Smooth muscle cell (in vitro differentiated cells): ENCODE results near the gene RPL18. TPM values are rescaled to one million over a fixed set of nuclear protein-coding genes. Genes with fewer than 3 reads are reported as not detected.

Experiments used
- DNase-seq: peaks from one replicate; lab custom pipeline; 2025; ENCODE audit not compliant: unreplicated experiment; lab: John Stamatoyannopoulos, UW
- H2AFZ ChIP-seq: fragments of 200-600 bp; sonication (generic); 2 replicates; pipeline ENCODE4 v1.6.0; 2016; ENCODE audit warnings: antibody characterized with exemption, low read depth, mild to moderate bottlenecking
- H3F3A ChIP-seq: fragments of 200-600 bp; sonication (generic); 2 replicates; pipeline ENCODE4 v1.6.0; 2017; ENCODE audit warnings: antibody characterized with exemption, low read depth
- H3K27ac ChIP-seq: fragments of 200-600 bp; sonication (generic); 2 replicates; pipeline ENCODE4 v1.5.1; 2016; ENCODE audit warnings: low read depth, mild to moderate bottlenecking
- H3K27me3 ChIP-seq: fragments of 200-600 bp; sonication (generic); 2 replicates; pipeline ENCODE4 v1.6.1; 2016; ENCODE audit warnings: low read depth, mild to moderate bottlenecking
- H3K36me3 ChIP-seq: fragments of 200-600 bp; sonication (generic); 2 replicates; pipeline ENCODE4 v1.5.1; 2016; ENCODE audit warnings: low read depth
- H3K4me1 ChIP-seq: fragments of 200-600 bp; sonication (generic); 2 replicates; pipeline ENCODE4 v1.5.1; 2016; ENCODE audit warnings: low read depth
- H3K4me2 ChIP-seq: fragments of 200-600 bp; sonication (generic); 2 replicates; pipeline ENCODE4 v1.6.0; 2016; ENCODE audit warnings: mild to moderate bottlenecking
- H3K4me3 ChIP-seq: fragments of 200-600 bp; sonication (generic); 2 replicates; pipeline ENCODE4 v1.5.1; 2016; ENCODE audit warnings: mild to moderate bottlenecking
- H3K79me2 ChIP-seq: fragments of 200-600 bp; sonication (generic); 2 replicates; pipeline ENCODE4 v1.6.0; 2016; ENCODE audit warnings: low read depth, mild to moderate bottlenecking
- H3K9ac ChIP-seq: fragments of 200-600 bp; sonication (generic); 2 replicates; pipeline ENCODE4 v1.6.0; 2016; ENCODE audit warnings: low read depth
- H3K9me3 ChIP-seq: fragments of 200-600 bp; sonication (generic); replicated peaks from 2 replicates; pipeline ENCODE4 v1.5.1; 2016; ENCODE audit warnings: low read depth
- H4K20me1 ChIP-seq: fragments of 200-600 bp; sonication (generic); 2 replicates; pipeline ENCODE4 v1.6.0; 2016; ENCODE audit warnings: low read depth
- WGBS: methylation state at CpG from one replicate; pipeline ENCODE4 v1.1.7; 2016; ENCODE audit warnings: low lambda C conversion rate; 5-methylcytosine and 5-hydroxymethylcytosine counted together
- polyA plus RNA-seq: library from polyadenylated mRNA; unstranded; fragments of >200 nt; fragmentation: Nextera tagmentation; extraction: Ambion mirVana; gene quantifications from 2 replicates; pipeline ENCODE4 v1.2.1, GENCODE V29; 2016
- total RNA-seq: library from RNA; depleted of rRNA; stranded (reverse); fragments of >200 nt; gene quantifications from 2 replicates; pipeline ENCODE4 v1.2.3, GENCODE V29; 2014
- TF ChIP-seq, protein P1 (sequence below): fragments of 200-600 bp; sonication (generic); IDR thresholded peaks from 2 replicates; pipeline ENCODE4 v1.5.1; 2017; ENCODE audit warnings: borderline replicate concordance, mild to moderate bottlenecking, antibody characterized with exemption; ENCODE audit not compliant: insufficient read depth, poor library complexity, severe bottlenecking

Gene RPL18
- total and polyA plus RNA-seq, 2 experiments from 2014 or later = 666 to 1,519 TPM

DNA sequence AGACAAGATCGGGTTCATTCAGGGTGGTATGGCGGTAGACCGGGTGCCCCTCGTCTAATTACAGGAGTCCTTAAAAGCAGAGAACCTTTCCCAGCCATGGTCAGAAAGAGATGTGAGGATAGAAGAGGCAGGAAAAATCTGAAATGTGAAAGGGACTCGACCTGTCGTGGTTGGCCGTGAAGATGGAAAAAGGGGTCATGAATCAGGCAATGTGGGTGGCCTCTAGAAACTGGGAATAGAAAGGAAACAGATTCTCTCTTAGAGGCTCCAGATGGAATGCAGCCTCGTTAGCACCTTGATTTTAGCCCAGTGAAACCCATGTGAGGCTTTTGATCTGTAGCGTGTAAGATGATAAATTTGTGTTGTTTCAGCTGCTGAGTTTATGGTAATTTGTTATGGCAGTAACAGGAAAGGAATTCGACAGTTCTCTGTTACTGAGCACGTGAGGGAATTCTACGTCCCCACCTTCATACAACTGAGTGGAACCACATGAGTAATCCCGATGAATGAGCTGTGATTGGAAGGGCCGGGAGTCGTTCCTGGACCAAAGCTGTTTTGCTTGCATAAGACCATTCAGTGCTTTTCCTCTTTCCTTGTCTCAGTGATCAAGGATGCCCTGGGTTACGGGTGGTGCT lies 38.0 kb upstream of the RPL18 start:
- H4K20me1 ChIP-seq = no peaks in the 10 kb centered on the region
- H3F3A ChIP-seq = no peaks in the 10 kb centered on the region
- H3K4me1 ChIP-seq = no peaks in the 10 kb centered on the region
- no peaks in the 10 kb centered on the region for H3K36me3 ChIP-seq
- H3K27me3 ChIP-seq = no peaks in the 10 kb centered on the region
- no peak for DNase-seq
- no peak overlapping the region for H3K4me2 ChIP-seq
- WGBS = 41% methylated on average over 16 of the region's 16 CpGs
- no peak overlapping the region for H3K9ac ChIP-seq
- H2AFZ ChIP-seq = no peak overlapping the region
- no peak overlapping the region for H3K27ac ChIP-seq
- H3K79me2 ChIP-seq = no peaks in the 10 kb centered on the region
- no peaks in the 10 kb centered on the region for H3K9me3 ChIP-seq
- TF ChIP-seq, protein P1, sequence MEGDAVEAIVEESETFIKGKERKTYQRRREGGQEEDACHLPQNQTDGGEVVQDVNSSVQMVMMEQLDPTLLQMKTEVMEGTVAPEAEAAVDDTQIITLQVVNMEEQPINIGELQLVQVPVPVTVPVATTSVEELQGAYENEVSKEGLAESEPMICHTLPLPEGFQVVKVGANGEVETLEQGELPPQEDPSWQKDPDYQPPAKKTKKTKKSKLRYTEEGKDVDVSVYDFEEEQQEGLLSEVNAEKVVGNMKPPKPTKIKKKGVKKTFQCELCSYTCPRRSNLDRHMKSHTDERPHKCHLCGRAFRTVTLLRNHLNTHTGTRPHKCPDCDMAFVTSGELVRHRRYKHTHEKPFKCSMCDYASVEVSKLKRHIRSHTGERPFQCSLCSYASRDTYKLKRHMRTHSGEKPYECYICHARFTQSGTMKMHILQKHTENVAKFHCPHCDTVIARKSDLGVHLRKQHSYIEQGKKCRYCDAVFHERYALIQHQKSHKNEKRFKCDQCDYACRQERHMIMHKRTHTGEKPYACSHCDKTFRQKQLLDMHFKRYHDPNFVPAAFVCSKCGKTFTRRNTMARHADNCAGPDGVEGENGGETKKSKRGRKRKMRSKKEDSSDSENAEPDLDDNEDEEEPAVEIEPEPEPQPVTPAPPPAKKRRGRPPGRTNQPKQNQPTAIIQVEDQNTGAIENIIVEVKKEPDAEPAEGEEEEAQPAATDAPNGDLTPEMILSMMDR = no peak
- H3K4me3 ChIP-seq = no peak overlapping the region

DNA sequence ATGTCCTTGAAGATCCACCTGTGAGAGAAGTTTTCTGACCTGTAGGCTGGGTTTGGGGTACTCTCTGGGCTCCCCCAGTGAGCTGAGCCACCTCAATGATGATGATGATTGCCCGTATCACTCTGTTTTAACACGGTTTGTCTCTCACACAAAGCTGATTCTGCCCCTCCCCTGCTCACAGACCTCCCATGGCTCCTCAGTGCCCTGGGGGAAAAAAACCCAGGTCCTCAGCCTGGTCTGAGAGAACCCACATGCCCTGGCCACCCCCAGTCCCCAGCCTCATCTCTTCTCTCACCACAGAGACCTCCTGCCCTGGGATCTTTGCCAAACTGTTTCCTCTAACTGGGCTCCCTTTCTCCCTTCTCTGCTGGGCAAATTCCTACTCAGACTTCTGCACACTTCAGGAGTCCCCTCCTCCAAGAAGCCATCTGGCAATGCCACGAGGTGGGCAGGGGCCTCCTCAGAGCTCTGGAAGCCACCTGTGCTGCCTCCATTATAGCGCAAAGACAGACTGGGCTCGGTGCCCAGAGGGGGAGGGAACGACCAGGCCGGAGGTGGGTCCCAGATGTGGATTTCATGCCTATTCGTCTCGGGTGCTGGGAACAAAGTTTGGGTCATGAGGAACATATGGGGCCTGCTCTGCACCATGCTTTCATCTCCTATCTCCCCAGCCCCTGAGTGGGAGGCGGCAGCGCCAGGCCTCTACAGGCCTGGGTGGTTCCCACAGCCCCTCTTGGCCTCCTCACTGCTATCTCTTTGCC lies 35.5 kb upstream of the RPL18 start:
- Histone ChIP-seq H2AFZ (no peak overlapping the region), H3K27me3 (no peaks in the 10 kb centered on the region), H3F3A (no peaks in the 10 kb centered on the region), H3K27ac (no peak overlapping the region), H3K79me2 (no peaks in the 10 kb centered on the region), H3K4me2 (no peak overlapping the region), H3K4me1 (no peaks in the 10 kb centered on the region), H4K20me1 (no peaks in the 10 kb centered on the region), H3K36me3 (no peaks in the 10 kb centered on the region), H3K9me3 (no peaks in the 10 kb centered on the region), H3K9ac (no peak overlapping the region), H3K4me3 (no peak overlapping the region)
- 62% methylated on average over 11 of the region's 11 CpGs for whole genome bisulfite sequencing
- TF ChIP-seq, protein P1 = no peak
- DNase-seq = no peak

DNA sequence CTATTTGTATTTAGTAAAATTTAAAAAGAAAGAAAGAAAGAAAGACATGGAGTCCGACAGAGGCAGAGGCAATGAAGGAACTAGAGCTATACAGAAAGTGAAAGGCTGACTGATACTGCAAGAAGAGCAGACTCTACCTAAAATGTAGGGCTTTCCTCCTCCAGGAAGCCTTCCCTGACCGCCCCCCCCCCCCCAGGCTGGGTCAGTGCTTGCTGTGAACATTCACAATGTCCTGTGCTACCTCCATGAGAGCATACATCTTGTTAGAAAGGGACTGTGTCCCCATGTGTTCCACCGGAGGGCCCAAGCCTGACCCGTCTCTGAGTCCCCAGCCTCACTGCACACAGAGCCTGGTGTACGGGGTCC lies 32.7 kb upstream of the RPL18 start:
- no peaks in the 10 kb centered on the region for H3K79me2 ChIP-seq
- no peaks in the 10 kb centered on the region for H3K36me3 ChIP-seq
- H3K4me1 ChIP-seq = no peaks in the 10 kb centered on the region
- no peaks in the 10 kb centered on the region for H3F3A ChIP-seq
- H3K9ac ChIP-seq = no peak overlapping the region
- no peak overlapping the region for H2AFZ ChIP-seq
- H3K4me2 ChIP-seq = no peak overlapping the region
- TF ChIP-seq, protein P1 = no peak
- H4K20me1 ChIP-seq = no peaks in the 10 kb centered on the region
- H3K27ac ChIP-seq = no peak overlapping the region
- no peaks in the 10 kb centered on the region for H3K9me3 ChIP-seq
- DNase-seq = no peak
- no peak overlapping the region for H3K4me3 ChIP-seq
- no peaks in the 10 kb centered on the region for H3K27me3 ChIP-seq
- 90% methylated on average over 5 of the region's 5 CpGs for WGBS
